GM23338 (cell line): ENCODE measurements around the gene PRKG2. TPM values are rescaled to one million over a fixed set of nuclear protein-coding genes. Genes with fewer than 3 reads are reported as not detected.

Experiments
- CREB1 ChIP-seq: fragments of 250-450 bp; sonication (Bioruptor Pico); IDR thresholded peaks from 2 replicates; pipeline ENCODE4 v1.5.0; 2020; ENCODE audit warnings: low read depth, mild to moderate bottlenecking, moderate library complexity
- CTCF ChIP-seq, 2 experiments: fragments of 200-600 bp in 1 of 2; sonication (generic) in 1 of 2; conservative IDR thresholded peaks; 2 replicates each; pipeline versions ENCODE4 v1.5.1 to v1.6.1; 2016 to 2017; ENCODE audit warnings: antibody characterized with exemption in 2 of 2, low read depth in 2 of 2, mild to moderate bottlenecking in 2 of 2, moderate library complexity in 1 of 2
- ETS1 ChIP-seq: IDR thresholded peaks from 2 replicates; pipeline ENCODE4 v1.6.1; 2016; ENCODE audit warnings: antibody characterized with exemption
- EZH2 ChIP-seq: fragments of 200-600 bp; sonication (generic); IDR thresholded peaks from one replicate; pipeline ENCODE4 v1.8.0; 2017; ENCODE audit warnings: antibody characterized with exemption, mild to moderate bottlenecking, low read depth; ENCODE audit not compliant: unreplicated experiment
- EZH2phosphoT487 ChIP-seq: fragments of 200-600 bp; sonication (generic); IDR thresholded peaks from one replicate; pipeline ENCODE4 v1.8.1; 2018; ENCODE audit warnings: antibody characterized with exemption; ENCODE audit not compliant: unreplicated experiment
- JUNB ChIP-seq: IDR thresholded peaks from one replicate; pipeline ENCODE4 v1.6.1; 2016; ENCODE audit warnings: antibody characterized with exemption; ENCODE audit not compliant: unreplicated experiment
- NANOG ChIP-seq: IDR thresholded peaks from 2 replicates; pipeline ENCODE4 v1.6.1; 2016; ENCODE audit warnings: antibody characterized with exemption, borderline replicate concordance
- POLR2AphosphoS5 ChIP-seq: IDR thresholded peaks from 2 replicates; pipeline ENCODE4 v1.6.1; 2016; ENCODE audit warnings: antibody characterized with exemption, low read depth
- STAT1 ChIP-seq: IDR thresholded peaks from one replicate; pipeline ENCODE4 v1.6.1; 2016; ENCODE audit warnings: antibody characterized with exemption; ENCODE audit not compliant: unreplicated experiment
- ZNF114 ChIP-seq: fragments of 250-450 bp; sonication (Bioruptor Pico); IDR thresholded peaks from 2 replicates; pipeline ENCODE4 v1.5.0; 2020; ENCODE audit warnings: mild to moderate bottlenecking, moderate library complexity
- ZNF331 ChIP-seq: fragments of 250-450 bp; sonication (Bioruptor Pico); IDR thresholded peaks from 2 replicates; pipeline ENCODE4 v1.5.0; 2020; ENCODE audit warnings: low read depth, mild to moderate bottlenecking, moderate library complexity
- ZNF462 ChIP-seq: fragments of 250-450 bp; sonication (Bioruptor Pico); IDR thresholded peaks from 2 replicates; pipeline ENCODE4 v1.5.0; 2020; ENCODE audit warnings: mild to moderate bottlenecking, moderate library complexity
- polyA plus RNA-seq: library from polyadenylated mRNA; unstranded; fragments of >200 nt; fragmentation: Nextera tagmentation; extraction: Ambion mirVana; gene quantifications from 2 replicates; pipeline ENCODE4 v1.2.1, GENCODE V29; 2016
- total RNA-seq: library from RNA; depleted of rRNA; stranded (reverse); fragments of >200 nt; shearing (Covaris generic); gene quantifications from 2 replicates; pipeline ENCODE4 v1.2.3, GENCODE V29; 2014

Gene PRKG2
- total and polyA plus RNA-seq, 2 experiments from 2014 or later, result 1.9 to 3.6 TPM

- TF ChIP-seq ZNF462 (no peak), ETS1 (no peak), ZNF331 (no peak), EZH2 (no peak), CTCF (conservative IDR thresholded peaks at IDR 0.05; ENCODE audit: low read depth in 2 of 2) (no peak), POLR2AphosphoS5 (no peak), ZNF114 (CRISPR knock-in tag) (no peak), JUNB (no peak), EZH2phosphoT487 (no peak), CREB1 (CRISPR knock-in tag) (no peak), NANOG (no peak), STAT1 (no peak)
These were observed 66.4 kb downstream of the PRKG2 start (continued) for GRCh38 chr4:81148576-81148975.
